B cell (primary cell): ENCODE data around the gene GPR137C. TPM values are rescaled to one million over a fixed set of nuclear protein-coding genes. Genes with fewer than 3 reads are reported as not detected.

Source experiments
- ATAC-seq: fragments of 200-7000 bp; cut with Tn5 transposase; one replicate; pipeline ENCODE4 v1.10.0; 2021; ENCODE audit warnings: low read depth, mild to moderate bottlenecking, moderate number of reproducible peaks, moderate library complexity
- CTCF ChIA-PET: fragments of 350-600 bp; sonication (Branson Sonifier 250); formaldehyde crosslinking; loops from one replicate; lab custom pipeline; 2021; ENCODE audit warnings: antibody characterized with exemption, inconsistent platforms; lab: Charles Lee
- POLR2A ChIA-PET: fragments of 350-600 bp; sonication (Branson Sonifier 250); formaldehyde crosslinking; loops from one replicate; lab custom pipeline; 2021; ENCODE audit warnings: antibody characterized with exemption; lab: Charles Lee
- DNase-seq: peaks from one replicate; pipeline ENCODE4 v3.0.0; 2013
- H2AFZ ChIP-seq: 2 replicates; pipeline ENCODE4 v1.6.1; 2012; ENCODE audit warnings: mild to moderate bottlenecking, low read depth, low read length; ENCODE audit not compliant: insufficient read depth, poor library complexity, severe bottlenecking
- H3K27ac ChIP-seq, 2 donors: 1 replicate in 1 of 2; 2 replicates in 1 of 2; pipeline ENCODE4 v1.5.1; 2012 to 2013; ENCODE audit warnings: low read length in 2 of 2, mild to moderate bottlenecking in 2 of 2, moderate library complexity in 1 of 2
- H3K27me3 ChIP-seq, 4 experiments: fragments of 200-600 bp in 1 of 4; sonication (generic) in 1 of 4; replicated peaks in 1 of 4; 1 replicate in 2 of 4; 2 replicates in 2 of 4; pipeline versions ENCODE4 v1.6.1 to v1.7.0; 2013 to 2016; ENCODE audit warnings: low read length in 3 of 4, mild to moderate bottlenecking in 2 of 4, mixed read lengths in 1 of 4, moderate library complexity in 1 of 4; ENCODE audit not compliant: insufficient read depth in 4 of 4, control insufficient read depth in 3 of 4; ENCODE audit errors: control extremely low read depth in 1 of 4
- H3K36me3 ChIP-seq, 2 experiments: replicated peaks in 1 of 2; 1 replicate in 1 of 2; 2 replicates in 1 of 2; pipeline versions ENCODE4 v1.6.1 to v1.7.1; 2013; ENCODE audit warnings: low read length in 1 of 2; ENCODE audit not compliant: insufficient read depth in 2 of 2, control insufficient read depth in 1 of 2; ENCODE audit errors: control extremely low read depth in 1 of 2, extremely low read depth in 1 of 2
- H3K4me1 ChIP-seq, 2 donors: fragments of 200-600 bp in 1 of 2; sonication (generic) in 1 of 2; 1 replicate in 1 of 2; 2 replicates in 1 of 2; pipeline versions ENCODE4 v1.5.1 to v1.6.1; 2013 to 2017; ENCODE audit warnings: low read length in 2 of 2; ENCODE audit not compliant: control insufficient read depth in 2 of 2, insufficient read depth in 2 of 2
- H3K4me2 ChIP-seq: replicated peaks from 2 replicates; pipeline ENCODE3; 2012; ENCODE audit warnings: mild to moderate bottlenecking, low read depth, low read length; ENCODE audit not compliant: poor library complexity, severe bottlenecking
- H3K4me3 ChIP-seq, 5 experiments: fragments of 200-600 bp in 1 of 5; sonication (generic) in 1 of 5; 1 replicate in 3 of 5; 2 replicates in 2 of 5; pipeline versions ENCODE4 v1.5.1 to v1.7.0; 2011 to 2016; ENCODE audit warnings: low read length in 4 of 5, mild to moderate bottlenecking in 4 of 5, low read depth in 2 of 5, control low read depth in 1 of 5, moderate library complexity in 1 of 5; ENCODE audit not compliant: insufficient read depth in 1 of 5; ENCODE audit errors: control extremely low read depth in 1 of 5, extremely low read depth in 1 of 5
- H3K79me2 ChIP-seq: fragments of 200-600 bp; sonication (generic); one replicate; pipeline ENCODE4 v1.6.0; 2016; ENCODE audit warnings: low read length; ENCODE audit not compliant: control insufficient read depth, insufficient read depth
- H3K9ac ChIP-seq: fragments of 200-600 bp; sonication (generic); 2 replicates; pipeline ENCODE4 v1.6.1; 2017; ENCODE audit warnings: mild to moderate bottlenecking, low read length, moderate library complexity
- H3K9me3 ChIP-seq, 3 donors: one replicate each; pipeline versions ENCODE4 v1.6.1 to v1.7.1; 2013; ENCODE audit warnings: low read length in 2 of 3; ENCODE audit not compliant: control insufficient read depth in 2 of 3, insufficient read depth in 1 of 3; ENCODE audit errors: control extremely low read depth in 1 of 3
- H4K20me1 ChIP-seq: 2 replicates; pipeline ENCODE4 v1.6.0; 2012; ENCODE audit warnings: mild to moderate bottlenecking, low read length; ENCODE audit not compliant: insufficient read depth, control insufficient read depth, poor library complexity, severe bottlenecking
- H3K27ac Mint-ChIP-seq: one replicate; pipeline ENCODE4 v1.8.0; 2021; ENCODE audit warnings: mixed read lengths
- H3K27me3 Mint-ChIP-seq: one replicate; pipeline ENCODE4 v1.8.0; 2021; ENCODE audit warnings: mixed read lengths
- H3K4me1 Mint-ChIP-seq: one replicate; pipeline ENCODE4 v1.8.0; 2021; ENCODE audit warnings: mixed read lengths
- H3K4me3 Mint-ChIP-seq: one replicate; pipeline ENCODE4 v1.8.0; 2021; ENCODE audit warnings: mixed read lengths
- H3K9me3 Mint-ChIP-seq: one replicate; pipeline ENCODE4 v1.8.0; 2022; ENCODE audit warnings: mixed read lengths; ENCODE audit not compliant: insufficient read depth
- CTCF ChIP-seq: fragments of 200-600 bp; IDR thresholded peaks from one replicate; pipeline ENCODE4 v1.8.0; 2022; ENCODE audit warnings: antibody characterized with exemption, mild to moderate bottlenecking
- EZH2 ChIP-seq: IDR thresholded peaks from 2 replicates; pipeline ENCODE4 v1.6.1; 2012; ENCODE audit warnings: borderline replicate concordance, low read depth, mild to moderate bottlenecking, moderate library complexity, low read length; ENCODE audit not compliant: insufficient read depth, poor library complexity, severe bottlenecking
- WGBS: methylation state at CpG from one replicate; pipeline ENCODE4 v1.1.5; 2013; ENCODE audit warnings: missing lambda C conversion rate; ENCODE audit not compliant: insufficient coverage; 5-methylcytosine and 5-hydroxymethylcytosine counted together
- intact Hi-C: fragments of 100-400 bp; cut with micrococcal nuclease; formaldehyde crosslinking; loops from one replicate; pipeline ENCODE4 v1.10.0; 2022
- polyA plus RNA-seq: library from polyadenylated mRNA; depleted of rRNA; stranded (reverse); fragments of >200 nt; gene quantifications from 2 replicates; pipeline ENCODE4 v1.2.3, GENCODE V29; 2012
- total RNA-seq, 2 donors: library from RNA; stranded (reverse); fragments of 120-200 nt in 1 of 2; gene quantifications; 1 replicate in 1 of 2; 2 replicates in 1 of 2; pipeline versions ENCODE4 v1.2.3 to v1.2.4, GENCODE V29; 2013 to 2022

GPR137C gene
- total and polyA plus RNA-seq, 2 donors (not counting 1 experiment from before 2014, with no cell fraction given): 0.06 to 0.67 TPM

- no peaks in the 10 kb centered on the region for H3K27me3 ChIP-seq
- ChIA-PET POLR2A (no interaction called here), CTCF (no interaction called here)
- H4K20me1 ChIP-seq: no peaks in the 10 kb centered on the region
- DNase-seq (no peak), ATAC-seq (no peak)
- intact Hi-C loops: no loop called here
- no peak overlapping the region for H3K4me2 ChIP-seq
- Mint-ChIP-seq H3K9me3 (no peaks in the 10 kb centered on the region), H3K4me1 (no peaks in the 10 kb centered on the region), H3K4me3 (no peak overlapping the region), H3K27ac (no peak overlapping the region), H3K27me3 (no peaks in the 10 kb centered on the region)
- no peaks in the 10 kb centered on the region for H3K79me2 ChIP-seq
- H3K4me3 ChIP-seq: no peak overlapping the region
- H3K9ac ChIP-seq: no peak overlapping the region
- no peaks in the 10 kb centered on the region for H3K36me3 ChIP-seq
- H3K27ac ChIP-seq: no peak overlapping the region
- no peak for TF ChIP-seq CTCF
- no peaks in the 10 kb centered on the region for H3K9me3 ChIP-seq
- H3K4me1 ChIP-seq: no peaks in the 10 kb centered on the region
- H2AFZ ChIP-seq: no peak overlapping the region
- WGBS: 83% methylated on average over 1 of the region's 3 CpGs
Observed at GRCh38 chr14:52618602-52619001, 66.0 kb downstream of the GPR137C start.

- no CpG with 5 or more reads among the region's 1 CpG for WGBS
Observed at GRCh38 chr14:52619687-52620086, 67.1 kb downstream of the GPR137C start.

More at GRCh38 chr14:52619687-52620086, 67.1 kb downstream of the GPR137C start:
- no peaks in the 10 kb centered on the region for H3K9me3 ChIP-seq
- H3K4me1 Mint-ChIP-seq: no peaks in the 10 kb centered on the region
- TF ChIP-seq CTCF (no peak), EZH2 (no peak)
- no peaks in the 10 kb centered on the region for H3K79me2 ChIP-seq
- H3K9ac ChIP-seq: no peak overlapping the region
- DNase-seq: no peak
- ChIA-PET CTCF (no interaction called here), POLR2A (no interaction called here)
- H3K27me3 ChIP-seq: no peaks in the 10 kb centered on the region
- no peaks in the 10 kb centered on the region for H3K36me3 ChIP-seq
- H3K4me3 Mint-ChIP-seq: no peak overlapping the region
- no peaks in the 10 kb centered on the region for H3K4me1 ChIP-seq
- no peak overlapping the region for H3K27ac Mint-ChIP-seq
- no peak overlapping the region for H3K4me2 ChIP-seq
- no peak overlapping the region for H3K27ac ChIP-seq
- no peak for ATAC-seq
- intact Hi-C loops: no loop called here
- no peak overlapping the region for H2AFZ ChIP-seq
- H4K20me1 ChIP-seq: no peaks in the 10 kb centered on the region
- no peaks in the 10 kb centered on the region for H3K9me3 Mint-ChIP-seq
- no peak overlapping the region for H3K4me3 ChIP-seq
- no peaks in the 10 kb centered on the region for H3K27me3 Mint-ChIP-seq
